Small intestine (tissue), 16 donors: ENCODE results near the gene FAM236B. TPM values are rescaled to one million over a fixed set of nuclear protein-coding genes. Genes with fewer than 3 reads are reported as not detected.
"Not testable (repeated sequence)": the region's sequence is repeated elsewhere in the genome, so short reads cannot be mapped to it uniquely, and the experiment has no call there.

Experiments
- DNase-seq, 2 donors: peaks; one replicate each; pipeline versions ENCODE4 v3.0.0 to v3.0.0-alpha.2; 2013
- FAIRE-seq: peaks from 2 replicates; lab custom pipeline; 2012; peaks lifted over from hg19 to GRCh38; lab: Jason Lieb, UNC
- H3K27ac ChIP-seq, 3 donors: one replicate each; pipeline ENCODE4 v1.5.1; 2013; ENCODE audit warnings: low read length in 2 of 3, mild to moderate bottlenecking in 2 of 3, control low read depth in 1 of 3, inconsistent platforms in 1 of 3, low read depth in 1 of 3, moderate library complexity in 1 of 3
- H3K27me3 ChIP-seq, 3 donors: one replicate each; pipeline ENCODE4 v1.6.1; 2013; ENCODE audit warnings: low read length in 3 of 3, inconsistent platforms in 1 of 3; ENCODE audit not compliant: control insufficient read depth in 3 of 3, insufficient read depth in 3 of 3
- H3K36me3 ChIP-seq, 3 donors: one replicate each; pipeline ENCODE4 v1.6.1; 2013; ENCODE audit warnings: low read length in 3 of 3, inconsistent platforms in 1 of 3, low read depth in 1 of 3, mild to moderate bottlenecking in 1 of 3, moderate library complexity in 1 of 3; ENCODE audit not compliant: control insufficient read depth in 3 of 3, insufficient read depth in 2 of 3
- H3K4me1 ChIP-seq, 3 donors: one replicate each; pipeline ENCODE4 v1.6.1; 2013; ENCODE audit warnings: low read length in 2 of 3, inconsistent platforms in 1 of 3, low read depth in 1 of 3, mild to moderate bottlenecking in 1 of 3, moderate library complexity in 1 of 3; ENCODE audit not compliant: control insufficient read depth in 3 of 3, insufficient read depth in 2 of 3
- H3K4me3 ChIP-seq, 3 donors: one replicate each; pipeline ENCODE4 v1.5.1; 2013; ENCODE audit warnings: low read length in 3 of 3, control low read depth in 1 of 3, inconsistent platforms in 1 of 3, low read depth in 1 of 3, mild to moderate bottlenecking in 1 of 3, moderate library complexity in 1 of 3
- H3K9me3 ChIP-seq, 2 donors: one replicate each; pipeline ENCODE4 v1.6.1; 2013; ENCODE audit warnings: low read depth in 1 of 2, low read length in 1 of 2; ENCODE audit not compliant: control insufficient read depth in 2 of 2, insufficient read depth in 1 of 2
- WGBS, 3 donors: extraction: QIAGEN DNeasy Blood & Tissue Kit; methylation state at CpG; one replicate each; pipeline ENCODE4 v1.1.7; 2013; 5-methylcytosine and 5-hydroxymethylcytosine counted together
- long read RNA-seq, 10 donors: transcript quantifications; one replicate each; lab custom pipeline, GENCODE V29; 2026
- polyA plus RNA-seq, 4 donors: library from polyadenylated mRNA; stranded (reverse) in 3 of 4; unstranded in 1 of 4; fragments of 200-250 nt in 3 of 4; fragments of 120-200 nt in 1 of 4; gene quantifications; one replicate each; pipeline versions ENCODE4 v1.2.1 to v1.2.3, GENCODE V29; 2013
- donor health status: healthy with polysubstance abuse.
- donor health status: control.
- donor health status: control.
- donor health status: Bipolar disorder and iron deficiency.
- donor health status: healthy.

The FAM236B gene
- polyA plus RNA-seq, result not detected
- long read RNA-seq, donor 1, result 0 reads
- long read RNA-seq, donor 2, result 0 reads
- long read RNA-seq, donor 3, result 0 reads
- long read RNA-seq, donor 4, result 0 reads
- long read RNA-seq, donor 5, result 0 reads
- long read RNA-seq, donor 6, result 0 reads
- long read RNA-seq, donor 7, result 0 reads
- long read RNA-seq, donor 8, result 0 reads
- long read RNA-seq, donor 9, result 0 reads
- long read RNA-seq, donor 10, result 0 reads

- H3K4me1 ChIP-seq, H3K9me3 ChIP-seq, FAIRE-seq, H3K27ac ChIP-seq, H3K27me3 ChIP-seq, H3K36me3 ChIP-seq, DNase-seq, H3K4me3 ChIP-seq: not testable (repeated sequence)
- WGBS, 3 donors, result no CpG with 5 or more reads among the region's 15 CpGs
Measured at GRCh38 chrX:72782560-72782959, at the start of gene FAM236B. Gene FAM236B (minus strand): TSS chrX:72782660. CDS start chrX:72782560, 100 bp downstream.

DNA sequence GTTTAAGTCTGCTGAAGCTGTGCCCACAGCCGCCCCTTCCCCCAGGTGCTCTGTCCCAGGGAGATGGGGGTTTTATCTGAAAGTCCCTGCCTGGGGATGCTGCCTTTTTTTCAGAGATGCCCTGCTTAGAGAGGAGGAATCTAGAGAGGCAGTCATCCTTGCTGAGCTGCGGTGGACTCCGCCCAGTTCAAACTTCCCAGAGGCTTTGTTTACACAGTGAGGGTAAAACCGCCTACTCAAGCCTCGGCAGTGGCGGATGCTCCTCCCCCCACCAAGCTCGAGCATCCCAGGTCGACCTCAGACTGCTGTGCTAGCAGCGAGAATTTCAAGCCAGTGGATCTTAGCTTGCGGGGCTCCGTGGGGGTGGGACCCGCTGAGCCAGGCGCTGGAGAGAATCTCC lies 48.2 kb upstream of the FAM236B start:
- not testable (repeated sequence) for H3K36me3 ChIP-seq, H3K9me3 ChIP-seq, H3K27ac ChIP-seq, DNase-seq, H3K4me3 ChIP-seq, H3K27me3 ChIP-seq, H3K4me1 ChIP-seq, FAIRE-seq
- no CpG with 5 or more reads among the region's 13 CpGs for WGBS, 3 donors

GRCh38 chrX:72808110-72808509 lies 25.6 kb upstream of the FAM236B start, which contains the start of gene FAM236D:
Gene FAM236D (minus strand): TSS chrX:72808210. CDS start chrX:72808110, 100 bp downstream.
- H3K4me1 ChIP-seq, H3K36me3 ChIP-seq, H3K27ac ChIP-seq, H3K4me3 ChIP-seq, DNase-seq, H3K9me3 ChIP-seq, FAIRE-seq, H3K27me3 ChIP-seq: not testable (repeated sequence)
- WGBS, 3 donors, result no CpG with 5 or more reads among the region's 13 CpGs

DNA sequence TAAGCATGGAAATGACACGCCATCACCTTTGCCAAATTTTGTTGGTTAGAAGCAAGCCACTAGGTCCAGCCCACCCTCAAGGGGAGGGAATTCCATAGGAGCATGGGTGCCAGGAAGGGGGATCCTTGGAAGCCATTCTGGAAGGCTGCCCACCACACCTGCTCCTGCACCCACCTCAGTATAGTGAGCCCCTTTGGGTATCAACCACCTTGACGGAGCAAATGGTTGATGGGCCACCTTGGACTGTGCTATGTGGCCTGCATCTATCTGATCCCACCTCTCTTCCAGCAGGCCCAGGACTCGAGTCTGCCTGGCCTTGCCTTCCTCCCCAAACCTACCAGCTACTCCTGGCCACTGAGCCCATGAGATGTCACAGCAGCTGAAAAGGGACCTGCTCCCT lies 7.9 kb upstream of the FAM236B start:
- not testable (repeated sequence) for H3K9me3 ChIP-seq, H3K4me1 ChIP-seq, FAIRE-seq, DNase-seq, H3K4me3 ChIP-seq, H3K27me3 ChIP-seq, H3K27ac ChIP-seq, H3K36me3 ChIP-seq
- 86 to 100% (median 100%) methylated on average over 1 of the region's 3 CpGs for WGBS, 3 donors

GRCh38 chrX:72788142-72788541 lies 5.7 kb upstream of the FAM236B start:
- not testable (repeated sequence) for H3K4me1 ChIP-seq, DNase-seq, H3K4me3 ChIP-seq, H3K27ac ChIP-seq, H3K9me3 ChIP-seq, H3K36me3 ChIP-seq, H3K27me3 ChIP-seq, FAIRE-seq
- WGBS, 3 donors, result no CpG with 5 or more reads among the region's 1 CpG

- H3K9me3 ChIP-seq, H3K27ac ChIP-seq, H3K27me3 ChIP-seq, H3K4me1 ChIP-seq, H3K36me3 ChIP-seq, H3K4me3 ChIP-seq, FAIRE-seq, DNase-seq: not testable (repeated sequence)
- no CpG with 5 or more reads among the region's 6 CpGs for WGBS, 3 donors
Measured at GRCh38 chrX:72783964-72784363, 1.5 kb upstream of the FAM236B start.

DNA sequence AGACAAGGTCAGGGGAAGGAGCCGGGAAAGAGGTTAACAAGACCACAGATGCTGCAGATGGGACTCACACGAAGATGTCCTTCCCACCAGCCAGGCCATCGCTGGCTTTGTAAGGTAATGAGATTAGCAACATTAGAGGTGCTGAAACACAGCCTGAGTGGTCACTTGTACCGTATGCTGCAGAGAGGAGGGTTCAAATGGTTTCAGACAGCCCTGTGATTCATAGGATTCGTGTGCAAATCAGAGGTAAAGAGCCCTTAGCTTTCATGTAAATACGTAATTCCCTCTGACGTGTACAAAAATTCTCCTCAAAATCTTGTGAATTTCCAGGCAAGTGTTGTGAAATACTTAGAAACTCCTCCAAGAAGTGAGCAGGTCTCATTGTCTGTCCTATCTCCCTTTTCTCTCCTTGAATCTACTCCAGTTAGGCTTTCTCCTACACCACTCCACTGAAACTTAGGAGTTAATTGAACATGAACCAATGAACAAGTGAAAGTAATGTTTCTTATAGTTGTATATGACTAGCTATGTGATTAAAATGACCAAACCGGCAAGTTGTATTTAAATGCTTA lies 991 bp upstream of the FAM236B start:
- H3K27ac ChIP-seq, FAIRE-seq, H3K9me3 ChIP-seq, H3K36me3 ChIP-seq, DNase-seq, H3K4me1 ChIP-seq, H3K27me3 ChIP-seq, H3K4me3 ChIP-seq: not testable (repeated sequence)
- WGBS, 3 donors, result no CpG with 5 or more reads among the region's 8 CpGs

DNA sequence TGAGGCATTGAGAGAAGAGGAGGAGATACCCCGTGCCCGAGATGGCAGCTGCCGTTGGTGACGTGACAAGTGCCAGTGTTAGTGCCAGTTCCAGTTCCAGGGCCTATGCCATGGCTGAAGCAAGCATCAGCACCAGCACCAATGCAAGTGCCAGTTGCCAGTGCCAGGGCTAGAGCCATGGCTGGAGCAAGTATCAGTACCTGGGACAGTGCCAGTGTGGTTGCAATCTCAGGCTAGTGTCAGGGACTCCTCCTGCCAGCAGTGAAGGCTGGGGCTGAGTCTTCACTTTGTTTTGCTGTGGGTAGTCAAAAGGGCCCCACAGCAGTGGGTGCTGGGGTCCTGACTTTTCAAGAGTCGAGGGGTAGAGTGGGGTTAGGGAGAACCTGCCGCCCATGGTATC lies 4.3 kb downstream of the FAM236B start:
- FAIRE-seq, H3K4me1 ChIP-seq, H3K36me3 ChIP-seq, H3K27me3 ChIP-seq, DNase-seq, H3K9me3 ChIP-seq, H3K4me3 ChIP-seq, H3K27ac ChIP-seq: not testable (repeated sequence)
- WGBS, 3 donors, result no CpG with 5 or more reads among the region's 6 CpGs

GRCh38 chrX:72777467-72777790 lies 5.0 kb downstream of the FAM236B start:
- DNase-seq, FAIRE-seq, H3K9me3 ChIP-seq, H3K4me3 ChIP-seq, H3K4me1 ChIP-seq, H3K27me3 ChIP-seq, H3K27ac ChIP-seq, H3K36me3 ChIP-seq: not testable (repeated sequence)
- no CpG with 5 or more reads among the region's 15 CpGs for WGBS, 3 donors
